ENCODE results near the gene CUX1. TPM values are rescaled to one million over a fixed set of nuclear protein-coding genes. Genes with fewer than 3 reads are reported as not detected.
A peak's percentile ranks its signal among the peaks of the same experiment; 100 is the strongest.

Gene CUX1
- total and polyA plus RNA-seq, 10 of the 15 experiments (the other 5 are each of a cell fraction or from before 2014, with no cell fraction given), result 6.1 to 48.6 (median 25.9) TPM

DNA sequence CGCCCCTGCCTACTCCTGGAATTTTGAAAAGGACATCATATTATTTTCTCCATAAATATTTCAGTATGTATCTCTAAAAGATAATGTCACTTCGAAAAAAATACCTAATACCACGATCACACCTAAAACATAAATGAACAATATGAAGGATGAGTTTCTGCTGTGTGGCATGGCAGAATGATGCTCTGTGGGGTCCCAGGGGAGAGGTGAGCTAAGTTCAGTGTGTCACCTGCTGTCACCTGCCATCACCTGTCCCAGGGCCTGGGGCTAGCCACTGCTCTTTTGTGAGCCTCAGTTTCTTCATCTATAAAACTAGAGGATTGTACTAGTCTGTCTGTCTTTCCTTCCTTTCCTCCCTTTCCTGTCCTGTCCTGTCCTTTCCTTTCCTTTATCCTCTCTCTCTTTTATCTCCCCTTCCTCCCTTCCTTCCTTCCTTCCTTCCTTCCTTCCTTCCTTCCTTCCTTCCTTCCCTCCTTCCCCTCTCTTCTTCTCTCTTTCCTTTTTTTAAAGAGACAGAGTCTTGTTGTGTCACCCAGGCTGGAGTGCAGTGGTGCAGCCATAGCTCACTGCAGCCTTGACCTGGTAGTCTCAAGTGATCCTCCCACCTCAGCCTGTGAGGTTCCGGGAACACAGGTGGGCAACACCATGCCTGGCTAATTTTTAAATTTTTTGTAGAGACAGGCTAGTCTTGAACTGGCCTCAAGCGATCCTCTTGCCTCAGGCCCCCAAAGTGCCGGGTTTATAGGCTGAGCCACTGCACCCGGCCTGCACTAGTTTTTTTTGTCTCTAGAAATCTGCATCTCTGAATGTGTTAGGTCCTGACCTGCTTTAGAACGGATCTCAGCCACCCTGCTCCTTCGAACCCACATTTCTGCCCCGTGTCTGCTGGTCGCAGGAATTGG is 43.1 kb downstream of the CUX1 start:
- peaks cover 36% of the 10 kb centered on the region for H3K79me2 ChIP-seq (ENCODE audit: control insufficient read depth, insufficient read depth, low read length)
- in situ Hi-C loops (cut with MboI) (no loop called here), intact Hi-C loops (cut with micrococcal nuclease; ENCODE audit: unreplicated experiment) (no loop called here)
- no peak overlapping the region for H3K9ac ChIP-seq (ENCODE audit: control insufficient read depth, insufficient read depth, low read length)
- H3K36me3 ChIP-seq (ENCODE audit: control insufficient read depth in 2 of 2, insufficient read depth in 2 of 2, low read length in 1 of 2), result peaks cover 0 to 4% of the 10 kb centered on the region in 2 experiments; a peak in 1 of 4 replicates
- ChIA-PET RAD21 (ENCODE audit: unreplicated experiment) (no interaction called here), CTCF (interaction anchor here (0.6 kb wide), 1 partner anchor 117 kb away, joined by 3 read pairs; no protein-coding TSS in a partner anchor), POLR2A (no interaction called here), SMC1A (ENCODE audit: uncharacterized antibody, unreplicated experiment) (interaction anchor here (0.6 to 1.0 kb wide), 2 partner anchors 9 to 265 kb away, joined by 3 to 6 read pairs; no protein-coding TSS in a partner anchor)
- ATAC-seq (no peak), FAIRE-seq (no peak), DNase-seq (ENCODE audit: low read depth, low spot score) (no peak)
- no peaks in the 10 kb centered on the region for H3K27me3 ChIP-seq (replicated peaks in 1 of 2; ENCODE audit: control insufficient read depth in 2 of 2, insufficient read depth in 2 of 2, low read length in 1 of 2)
- TF ChIP-seq NFYA (IDR thresholded peaks at IDR 0.05; ENCODE audit: borderline replicate concordance, low read depth, low read length) (no peak), LARP7 (IDR thresholded peaks at IDR 0.05) (no peak), SMC3 (IDR thresholded peaks at IDR 0.05; ENCODE audit: borderline replicate concordance, low read length) (no peak), ETV6 (conservative IDR thresholded peaks at IDR 0.05 in 1 of 2, IDR thresholded peaks at IDR 0.05 in 1 of 2; ENCODE audit: borderline replicate concordance in 1 of 2, low read depth in 1 of 2) (peak in 1 of 2 experiments; percentile 73; a peak in 1 of 4 replicates)
- no peaks in the 10 kb centered on the region; the same call in 2 of the 3 replicates for H3K9me3 ChIP-seq (replicated peaks; ENCODE audit: control insufficient read depth, insufficient read depth, low read length)
- H4K20me1 ChIP-seq (ENCODE audit: control insufficient read depth, insufficient read depth), result no peaks in the 10 kb centered on the region; the same call in 1 of the 2 replicates
- H3K27ac ChIP-seq (ENCODE audit: control insufficient read depth, insufficient read depth), result no peak overlapping the region
- WGBS (ENCODE audit: insufficient coverage, insufficient replicate concordance, low lambda C conversion rate, missing lambda C conversion rate), result 63% methylated on average over 11 of the region's 11 CpGs
- peaks cover 35% of the 10 kb centered on the region for H3K4me1 ChIP-seq (ENCODE audit: control insufficient read depth, insufficient read depth, low read length)
- H2AFZ ChIP-seq (ENCODE audit: control insufficient read depth, low read depth, low read length), result no peak overlapping the region
- no peak overlapping the region for H3K4me3 ChIP-seq
- BruUV-seq (replicated peaks), result no TSS peak
- H3K4me2 ChIP-seq (ENCODE audit: control insufficient read depth, insufficient read depth), result no peak overlapping the region

GRCh38 chr7:101861218-101861775 is 43.9 kb downstream of the CUX1 start:
- Histone ChIP-seq H3K4me1 (ENCODE audit: control insufficient read depth, insufficient read depth, low read length) (peaks cover 29% of the 10 kb centered on the region), H3K79me2 (ENCODE audit: control insufficient read depth, insufficient read depth, low read length) (peaks cover 41% of the 10 kb centered on the region), H3K27ac (ENCODE audit: control insufficient read depth, insufficient read depth) (no peak overlapping the region), H3K9ac (ENCODE audit: control insufficient read depth, insufficient read depth, low read length) (no peak overlapping the region), H3K9me3 (replicated peaks; ENCODE audit: control insufficient read depth, insufficient read depth, low read length) (no peaks in the 10 kb centered on the region; the same call in 2 of the 3 replicates), H3K4me2 (ENCODE audit: control insufficient read depth, insufficient read depth) (no peak overlapping the region), H3K27me3 (replicated peaks in 1 of 2; ENCODE audit: control insufficient read depth in 2 of 2, insufficient read depth in 2 of 2, low read length in 1 of 2) (no peaks in the 10 kb centered on the region), H2AFZ (ENCODE audit: control insufficient read depth, low read depth, low read length) (no peak overlapping the region), H3K4me3 (no peak overlapping the region), H3K36me3 (ENCODE audit: control insufficient read depth in 2 of 2, insufficient read depth in 2 of 2, low read length in 1 of 2) (peaks cover 0 to 6% of the 10 kb centered on the region in 2 experiments; a peak in 1 of 4 replicates), H4K20me1 (ENCODE audit: control insufficient read depth, insufficient read depth) (no peaks in the 10 kb centered on the region; the same call in 1 of the 2 replicates)
- ChIA-PET CTCF (interaction anchor here (0.6 kb wide), 1 partner anchor 118 kb away, joined by 3 read pairs; no protein-coding TSS in a partner anchor), RAD21 (ENCODE audit: unreplicated experiment) (no interaction called here), POLR2A (no interaction called here), SMC1A (ENCODE audit: uncharacterized antibody, unreplicated experiment) (interaction anchor here (0.6 to 1.0 kb wide), 2 partner anchors 8 to 265 kb away, joined by 3 to 6 read pairs; no protein-coding TSS in a partner anchor)
- intact Hi-C loops (cut with micrococcal nuclease; ENCODE audit: unreplicated experiment), result no loop called here
- 69% methylated on average over 8 of the region's 8 CpGs for WGBS (ENCODE audit: insufficient coverage, insufficient replicate concordance, low lambda C conversion rate, missing lambda C conversion rate)
- DNase-seq (ENCODE audit: low read depth, low spot score) (no peak), ATAC-seq (no peak), FAIRE-seq (no peak)
- in situ Hi-C loops (cut with MboI), result no loop called here
- BruUV-seq (replicated peaks), result no TSS peak
- TF ChIP-seq HDAC6 (IDR thresholded peaks at IDR 0.05; ENCODE audit: unreplicated experiment) (no peak), SREBF2 (IDR thresholded peaks at IDR 0.05; ENCODE audit: low read length) (no peak), ZSCAN29 (IDR thresholded peaks at IDR 0.05) (no peak), RAD51 (IDR thresholded peaks at IDR 0.05) (no peak), IKZF1 (conservative IDR thresholded peaks at IDR 0.05) (no peak), MXI1 (IDR thresholded peaks at IDR 0.05; ENCODE audit: low read depth, low read length) (no peak), POLR2AphosphoS2 (IDR thresholded peaks at IDR 0.05; ENCODE audit: low read depth, low read length) (no peak), CREM (IDR thresholded peaks at IDR 0.05; ENCODE audit: low read depth) (no peak), RCOR1 (conservative IDR thresholded peaks at IDR 0.05; ENCODE audit: low read depth, low read length) (no peak), BACH1 (IDR thresholded peaks at IDR 0.05; ENCODE audit: borderline replicate concordance) (no peak)
- TF ChIP-seq, protein P1, sequence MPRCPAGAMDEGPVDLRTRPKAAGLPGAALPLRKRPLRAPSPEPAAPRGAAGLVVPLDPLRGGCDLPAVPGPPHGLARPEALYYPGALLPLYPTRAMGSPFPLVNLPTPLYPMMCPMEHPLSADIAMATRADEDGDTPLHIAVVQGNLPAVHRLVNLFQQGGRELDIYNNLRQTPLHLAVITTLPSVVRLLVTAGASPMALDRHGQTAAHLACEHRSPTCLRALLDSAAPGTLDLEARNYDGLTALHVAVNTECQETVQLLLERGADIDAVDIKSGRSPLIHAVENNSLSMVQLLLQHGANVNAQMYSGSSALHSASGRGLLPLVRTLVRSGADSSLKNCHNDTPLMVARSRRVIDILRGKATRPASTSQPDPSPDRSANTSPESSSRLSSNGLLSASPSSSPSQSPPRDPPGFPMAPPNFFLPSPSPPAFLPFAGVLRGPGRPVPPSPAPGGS (IDR thresholded peaks at IDR 0.05; ENCODE audit: borderline replicate concordance, insufficient read depth, low read depth, low read length, poor library complexity, severe bottlenecking), result no peak
